Dermis blood vessel endothelial cell (primary cell): ENCODE measurements around the gene TCF4. TPM values are rescaled to one million over a fixed set of nuclear protein-coding genes. Genes with fewer than 3 reads are reported as not detected.

Experiments used
- DNase-seq: peaks from one replicate; pipeline ENCODE4 v3.0.0; 2010
- total RNA-seq: library from RNA; depleted of rRNA; stranded (reverse); fragments of >200 nt; gene quantifications from 2 replicates; pipeline ENCODE4 v1.2.3, GENCODE V29; 2014

Gene TCF4
- total RNA-seq, 1 donor from 2014 or later: 759 TPM

DNA sequence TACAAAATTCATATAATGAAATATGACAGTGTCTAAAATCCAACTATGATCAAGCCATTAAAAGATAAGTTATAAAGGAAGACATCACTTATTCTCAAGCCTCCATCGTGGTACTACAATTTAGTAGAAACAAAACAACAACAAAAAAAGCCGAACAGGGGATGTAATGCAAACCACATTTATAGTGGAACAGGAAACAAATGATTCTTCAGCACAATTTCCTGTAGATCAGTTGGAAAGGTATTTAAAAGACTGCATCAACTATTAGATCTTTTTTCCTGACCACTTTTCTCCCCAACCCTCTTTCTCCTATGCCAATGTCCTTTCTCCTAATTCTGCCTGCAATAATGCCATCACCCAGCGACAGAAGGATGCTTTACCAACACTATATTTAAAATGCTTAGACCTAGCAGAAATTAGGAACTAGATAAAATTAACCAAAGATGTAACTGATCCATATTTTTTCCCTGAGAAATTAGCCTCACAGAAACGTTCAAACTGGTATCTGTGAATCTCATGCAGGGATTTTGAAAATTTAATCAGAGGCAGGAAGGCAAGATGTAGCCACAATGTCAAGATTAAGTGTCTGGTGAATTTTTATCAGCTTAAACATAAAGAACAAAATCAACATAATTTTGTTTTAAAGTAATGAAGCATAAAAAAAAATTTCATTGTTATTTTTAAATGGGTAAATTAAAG is 271.4 kb downstream of the TCF4 start:
- no peak for DNase-seq

DNA sequence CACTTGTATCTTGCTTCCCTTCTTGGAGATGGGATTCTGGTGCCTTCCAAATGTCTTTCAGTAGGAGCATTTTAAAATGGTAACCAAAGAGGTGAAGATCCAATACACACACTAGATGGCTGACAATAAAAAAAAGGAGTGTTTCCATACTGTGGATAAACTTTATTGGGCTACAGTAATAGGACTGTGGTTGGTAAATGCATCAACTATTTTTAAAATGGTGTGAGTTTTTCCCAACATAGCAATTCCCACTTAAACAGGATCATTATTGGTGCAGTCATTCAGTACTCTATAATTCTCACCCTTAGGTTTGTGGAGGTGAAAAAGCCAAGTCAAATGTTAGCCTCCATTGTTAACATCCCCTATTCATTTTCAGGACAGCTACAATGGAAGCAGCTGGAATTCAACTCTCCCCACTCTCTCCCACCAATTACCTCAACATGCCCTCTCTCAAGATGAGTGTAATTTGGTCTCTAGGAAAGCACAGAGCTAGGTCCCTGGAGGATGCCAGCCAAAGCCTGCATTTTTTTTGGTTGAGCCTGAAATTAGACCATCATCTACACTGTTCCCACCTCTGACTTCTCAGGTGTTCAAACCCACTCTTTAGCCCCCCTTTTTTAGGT is 273.3 kb downstream of the TCF4 start:
- DNase-seq: no peak

DNA sequence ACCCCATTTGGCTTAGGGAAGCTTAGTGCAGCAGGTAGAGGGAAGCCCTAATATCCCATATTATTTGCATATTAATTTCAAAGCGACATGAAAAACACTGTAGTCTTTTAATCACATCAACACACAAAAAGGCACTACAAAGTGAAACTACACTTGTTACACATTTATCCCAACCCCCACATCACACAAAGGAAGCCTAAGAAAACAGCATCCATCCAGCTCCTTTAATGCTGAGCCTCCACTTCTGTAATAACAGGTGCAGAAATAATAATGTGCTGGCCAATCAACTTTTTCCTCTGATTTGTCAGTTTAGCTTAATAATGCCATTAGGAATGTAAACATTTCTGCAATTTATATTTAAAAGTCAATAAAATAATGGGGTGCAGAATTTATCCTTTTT is 274.0 kb downstream of the TCF4 start:
- DNase-seq: no peak

DNA sequence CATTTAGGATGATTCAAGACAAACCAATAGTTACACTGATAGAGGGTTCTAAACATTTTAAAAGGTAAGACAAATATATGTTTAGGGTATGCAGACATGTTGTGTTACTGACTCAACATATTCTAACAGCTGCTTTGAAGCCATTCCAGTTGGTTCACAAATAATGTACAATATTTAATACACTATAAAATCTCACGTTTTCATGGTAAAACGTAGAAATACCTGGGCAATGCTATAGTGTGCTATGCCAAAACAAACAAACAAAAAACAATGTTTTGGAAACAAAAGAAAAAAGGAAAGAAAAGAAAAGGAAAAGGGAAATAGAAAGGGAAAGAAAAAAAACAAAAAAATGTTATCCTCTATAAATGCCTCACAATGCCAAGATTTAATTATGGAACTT is 277.1 kb downstream of the TCF4 start:
- DNase-seq: no peak

DNA sequence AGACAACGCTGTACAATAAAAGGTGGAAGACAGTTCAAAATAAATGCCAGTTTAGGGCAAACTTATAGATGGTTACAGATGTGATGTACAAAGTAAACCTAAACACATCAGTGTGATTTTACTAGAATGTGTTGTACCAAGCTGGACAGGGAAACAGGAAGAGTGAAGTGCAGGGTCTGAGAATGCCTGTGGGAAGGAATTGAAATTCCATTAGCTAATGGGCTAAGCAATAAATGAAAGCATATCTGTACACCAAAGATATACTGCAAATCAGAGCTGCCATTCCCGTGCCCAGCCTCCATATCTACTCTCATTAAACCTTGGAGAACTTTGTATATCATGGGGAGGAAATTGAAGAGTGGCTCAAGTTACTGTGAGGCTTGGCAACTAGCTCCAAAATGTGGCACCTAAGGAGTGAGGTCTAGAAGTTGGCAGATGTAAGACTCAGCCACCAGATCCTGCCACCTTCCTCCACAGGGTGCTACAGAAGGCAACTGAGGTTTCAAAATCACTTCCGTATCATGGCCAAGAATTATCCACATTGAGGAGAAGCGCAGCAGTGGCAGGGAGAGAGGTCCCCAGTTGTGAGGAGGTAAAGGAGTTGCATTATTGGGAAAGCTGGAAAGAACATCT is 277.8 kb downstream of the TCF4 start:
- no peak for DNase-seq

DNA sequence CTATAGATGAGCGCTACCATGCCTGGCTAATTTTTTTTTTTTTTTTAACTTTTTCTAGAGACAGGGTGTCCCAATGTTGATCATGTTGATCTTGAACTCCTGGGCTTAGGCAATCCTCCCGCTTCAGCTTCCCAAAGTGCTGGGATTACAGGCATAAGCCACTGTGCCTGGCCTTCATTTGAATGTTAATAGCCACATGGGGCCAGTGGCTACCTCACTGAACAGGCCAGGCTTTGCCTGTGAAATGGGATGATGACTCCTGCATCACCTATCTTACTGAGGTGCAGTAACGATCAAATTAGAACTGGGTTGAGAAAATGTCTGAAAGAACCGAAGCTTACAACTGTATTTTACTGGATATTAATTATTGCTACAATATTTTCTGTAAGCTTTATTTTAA is 278.7 kb downstream of the TCF4 start:
- DNase-seq: no peak

DNA sequence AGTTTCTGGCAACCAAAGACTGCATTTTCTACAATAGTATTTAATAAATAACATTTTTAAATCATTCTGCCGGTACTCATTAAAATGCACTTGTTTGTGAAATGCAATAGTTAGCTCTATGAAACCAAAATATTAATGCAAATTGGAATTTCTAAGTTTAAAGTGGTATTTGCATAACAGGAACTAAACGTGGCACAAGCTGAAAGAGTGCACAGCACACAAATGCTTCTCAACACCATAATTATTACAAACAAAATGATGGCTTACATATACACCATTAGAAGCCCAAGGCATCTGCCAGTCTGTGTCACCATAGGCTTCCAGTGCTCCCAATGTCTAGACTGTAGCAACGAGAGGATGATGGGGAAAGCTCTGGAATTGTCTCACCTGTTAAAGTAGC is 280.5 kb downstream of the TCF4 start:
- no peak for DNase-seq

DNA sequence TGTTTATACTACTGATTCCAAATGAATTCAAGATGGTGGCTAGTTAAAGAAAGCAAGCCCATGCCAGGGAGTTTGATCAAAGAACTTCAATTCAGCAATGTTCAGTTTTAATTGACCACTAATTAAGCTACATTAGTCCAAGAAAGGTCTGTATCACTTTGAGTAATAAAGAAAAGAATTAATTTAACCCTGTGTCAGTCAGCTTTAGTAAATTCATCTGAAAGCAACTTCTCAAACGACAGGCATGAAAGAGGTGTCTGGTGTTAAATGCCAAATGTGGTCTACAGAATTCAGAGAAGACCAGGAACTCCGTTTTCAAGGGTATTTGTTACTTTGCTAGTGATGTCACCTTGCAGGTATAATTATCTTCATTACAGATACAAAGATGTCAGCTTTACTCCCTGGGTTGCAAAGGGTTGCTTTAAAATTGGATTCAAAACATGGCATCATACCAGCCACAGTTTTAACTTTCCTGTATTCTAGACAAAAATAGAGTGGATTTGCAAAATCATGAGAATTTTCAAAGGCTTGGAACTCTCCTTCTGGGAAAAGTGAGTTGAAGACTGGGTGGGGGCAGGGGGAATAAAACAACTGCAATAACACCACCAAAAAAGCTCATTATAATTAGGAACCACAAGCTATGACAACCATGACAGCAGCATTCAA is 281.5 kb downstream of the TCF4 start:
- DNase-seq: no peak

DNA sequence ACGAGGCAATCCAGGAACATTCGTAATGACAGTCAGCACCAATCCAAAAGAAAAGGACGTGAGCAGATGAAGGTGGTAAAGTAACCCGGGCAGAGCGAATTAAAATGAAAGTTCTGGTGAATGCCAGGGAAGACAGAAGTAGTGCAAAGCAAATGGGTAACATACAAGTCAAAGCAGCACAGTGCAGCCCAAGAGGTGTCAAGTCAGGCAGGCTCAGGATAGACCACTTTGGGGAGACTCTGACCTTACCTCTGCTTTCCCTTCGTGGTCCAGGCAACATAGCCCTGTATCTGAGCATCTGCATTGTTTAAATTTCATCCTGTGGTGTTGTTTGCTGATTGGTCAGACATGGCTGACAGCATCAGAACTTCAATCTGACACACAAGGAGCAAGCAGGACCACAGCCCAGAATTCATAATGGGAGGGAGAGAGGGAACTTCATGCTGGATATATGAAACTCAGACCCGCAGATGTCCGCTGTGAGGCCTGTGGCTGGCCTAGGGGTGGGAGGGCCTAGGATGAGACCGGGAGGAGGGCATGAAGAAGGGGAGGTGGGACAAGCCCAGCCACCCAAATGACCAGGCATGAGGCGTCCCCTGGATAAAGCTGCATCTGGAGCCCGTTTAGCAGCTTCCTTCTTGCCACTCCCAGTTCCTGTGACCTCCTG is 285.7 kb downstream of the TCF4 start:
- no peak for DNase-seq

DNA sequence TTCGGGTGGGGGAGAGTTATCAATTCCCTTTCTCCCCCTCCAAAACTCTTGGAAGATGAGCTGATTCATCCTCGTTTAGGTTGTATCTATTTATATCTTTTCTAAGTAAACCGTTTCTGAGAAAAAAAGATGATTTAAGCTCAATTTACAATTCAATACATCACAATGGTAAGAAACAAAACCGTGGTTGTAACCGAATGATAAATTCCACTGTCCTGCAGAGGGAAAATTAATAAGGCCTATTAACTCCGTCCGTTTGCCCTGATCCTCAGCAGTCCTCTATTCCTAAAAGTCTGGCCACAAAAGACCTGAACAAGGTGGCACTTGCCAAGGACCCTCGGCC is 286.2 kb downstream of the TCF4 start:
- DNase-seq: no peak

DNA sequence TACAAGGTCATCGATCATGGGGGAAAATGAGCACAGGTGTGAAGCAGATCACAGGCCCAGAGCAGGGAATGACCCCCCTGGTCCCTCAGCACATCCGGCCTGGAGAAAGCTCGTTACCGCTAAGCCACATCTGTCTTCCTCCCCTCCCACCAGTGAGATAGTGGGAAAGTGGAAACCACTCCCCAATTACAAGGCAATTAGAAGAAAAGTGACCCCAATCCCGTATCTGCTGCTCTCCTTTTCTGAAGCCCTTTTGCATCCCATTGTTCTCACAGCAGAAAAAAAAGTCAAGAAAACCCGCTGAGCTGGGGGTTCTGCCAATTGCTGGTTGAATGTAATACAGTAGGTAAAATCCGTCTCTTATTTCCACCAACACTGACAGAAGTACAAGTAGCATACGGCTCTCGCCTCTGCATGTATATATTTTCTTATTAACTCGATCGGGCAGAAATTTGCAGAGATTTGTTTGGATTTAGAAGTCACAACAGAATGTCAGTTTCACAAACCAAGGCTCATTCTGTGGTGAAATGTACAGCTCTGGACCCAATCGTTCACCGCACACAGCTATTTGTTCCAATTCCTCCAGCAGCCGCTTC is 287.0 kb downstream of the TCF4 start:
- DNase-seq: no peak

DNA sequence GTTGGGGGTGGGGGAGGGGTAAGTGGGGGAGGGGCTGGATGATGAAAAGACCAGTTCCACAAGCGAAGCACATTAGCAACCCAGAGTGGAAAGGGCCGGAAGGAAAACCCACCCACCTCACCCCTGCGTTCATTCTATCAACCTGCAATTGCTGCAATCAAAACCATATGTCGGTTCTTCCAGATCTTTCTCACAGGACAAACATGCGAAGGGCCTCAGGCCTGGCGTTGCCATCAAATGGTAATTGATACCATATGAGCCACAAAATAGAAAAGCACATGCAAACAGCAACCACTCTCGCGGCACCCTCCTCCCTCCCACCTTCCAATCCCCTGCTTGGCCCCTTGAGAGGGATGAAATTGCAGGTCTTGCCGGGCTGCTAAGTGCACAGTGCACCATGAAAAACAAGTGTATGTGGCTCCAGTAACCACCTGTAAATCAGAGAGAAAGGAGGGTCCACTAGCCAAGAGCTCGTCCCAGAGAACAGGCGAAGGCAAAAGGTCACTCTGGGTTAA is 287.5 kb downstream of the TCF4 start:
- DNase-seq: no peak

DNA sequence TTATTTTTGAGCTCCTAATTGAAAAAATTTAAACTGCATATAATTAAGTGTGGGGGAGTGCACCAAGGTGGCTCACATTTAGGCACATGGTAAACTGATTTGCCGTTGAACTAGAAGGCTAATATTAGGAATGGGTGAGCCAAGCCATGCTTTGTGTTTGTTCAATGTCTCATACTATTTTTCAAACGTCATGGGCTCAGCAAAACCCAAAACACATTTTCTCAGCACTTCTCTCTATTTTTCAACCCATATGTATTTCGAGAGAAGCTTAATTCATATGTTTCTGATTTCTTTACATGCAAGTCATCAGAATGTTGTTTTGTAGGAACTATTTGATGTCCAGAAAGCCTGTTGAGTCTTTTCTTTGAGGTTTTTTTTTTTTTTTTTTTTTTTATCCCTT is 291.2 kb downstream of the TCF4 start:
- no peak for DNase-seq

DNA sequence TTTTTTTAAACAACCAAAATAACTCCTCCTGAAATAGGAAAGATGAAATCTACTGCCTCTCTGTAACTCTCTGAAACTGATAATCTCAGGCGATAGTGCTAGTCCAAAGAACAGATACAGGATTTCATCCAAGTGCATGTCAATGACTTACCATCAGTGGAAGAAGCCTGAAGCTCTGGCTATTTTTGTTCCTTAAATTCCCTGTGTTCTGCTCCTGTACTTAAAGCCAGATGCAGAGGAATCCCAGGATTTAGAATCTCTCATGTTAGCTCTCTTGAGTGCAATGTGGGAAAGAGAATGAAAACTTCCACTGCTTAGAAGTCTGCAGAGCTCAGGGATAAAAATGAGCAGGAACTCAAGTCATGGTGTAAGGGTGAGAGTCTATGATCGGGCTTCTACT is 291.9 kb downstream of the TCF4 start:
- DNase-seq: no peak

DNA sequence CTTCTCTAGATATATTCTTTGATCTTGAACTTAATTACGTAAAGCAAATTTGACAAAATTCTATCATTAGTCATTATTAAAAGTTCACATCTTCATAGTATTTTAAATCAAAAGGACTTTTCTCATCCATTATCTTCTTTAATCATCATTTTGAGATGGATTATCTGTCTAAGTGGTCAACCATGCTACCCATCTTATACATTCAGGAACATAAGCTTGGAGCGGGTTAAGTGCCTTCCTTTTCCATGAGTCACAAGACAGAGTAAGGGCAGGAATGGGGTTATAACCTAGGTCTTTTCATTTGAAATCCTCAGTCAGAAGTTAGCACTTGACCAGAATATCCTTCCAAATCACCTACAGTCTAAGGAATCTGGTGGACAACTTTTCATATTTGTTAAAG is 297.1 kb downstream of the TCF4 start:
- DNase-seq: no peak

DNA sequence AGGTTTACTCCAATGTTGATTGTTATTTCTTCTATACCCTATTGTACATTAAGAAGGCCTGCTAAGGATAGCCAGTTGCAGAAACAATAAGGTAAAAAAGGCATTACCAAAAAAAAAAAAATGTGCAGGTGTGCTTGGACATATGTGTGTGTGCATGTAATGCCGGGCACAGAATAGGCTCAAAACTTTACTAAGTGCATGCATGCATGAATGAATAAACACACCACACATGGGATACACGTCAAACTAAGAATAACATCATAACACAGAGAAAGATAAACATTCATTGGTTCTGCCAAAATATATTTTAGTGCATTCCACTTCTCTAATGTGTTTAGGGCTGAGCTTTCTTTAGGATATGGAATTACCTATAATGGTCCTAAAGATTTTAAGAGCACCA is 298.2 kb downstream of the TCF4 start:
- no peak for DNase-seq

DNA sequence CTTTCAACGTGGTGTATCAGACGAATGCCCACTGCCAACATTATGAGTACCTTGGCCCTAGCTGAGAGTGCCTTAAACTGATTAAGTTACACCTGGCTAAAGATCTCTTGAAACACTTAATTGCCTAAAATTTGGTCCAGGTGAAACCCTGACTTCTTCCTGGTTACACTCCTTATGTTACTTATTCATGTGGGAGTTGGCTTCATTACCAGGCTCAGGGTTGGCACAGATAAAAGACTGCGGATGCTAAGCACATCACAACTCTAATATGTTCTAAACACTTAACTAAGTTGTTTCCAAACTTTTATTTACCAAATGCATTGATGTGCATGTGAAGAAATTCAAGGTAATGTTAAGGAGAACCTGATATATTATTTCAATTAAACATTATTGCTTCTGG is 298.9 kb downstream of the TCF4 start:
- DNase-seq: no peak

DNA sequence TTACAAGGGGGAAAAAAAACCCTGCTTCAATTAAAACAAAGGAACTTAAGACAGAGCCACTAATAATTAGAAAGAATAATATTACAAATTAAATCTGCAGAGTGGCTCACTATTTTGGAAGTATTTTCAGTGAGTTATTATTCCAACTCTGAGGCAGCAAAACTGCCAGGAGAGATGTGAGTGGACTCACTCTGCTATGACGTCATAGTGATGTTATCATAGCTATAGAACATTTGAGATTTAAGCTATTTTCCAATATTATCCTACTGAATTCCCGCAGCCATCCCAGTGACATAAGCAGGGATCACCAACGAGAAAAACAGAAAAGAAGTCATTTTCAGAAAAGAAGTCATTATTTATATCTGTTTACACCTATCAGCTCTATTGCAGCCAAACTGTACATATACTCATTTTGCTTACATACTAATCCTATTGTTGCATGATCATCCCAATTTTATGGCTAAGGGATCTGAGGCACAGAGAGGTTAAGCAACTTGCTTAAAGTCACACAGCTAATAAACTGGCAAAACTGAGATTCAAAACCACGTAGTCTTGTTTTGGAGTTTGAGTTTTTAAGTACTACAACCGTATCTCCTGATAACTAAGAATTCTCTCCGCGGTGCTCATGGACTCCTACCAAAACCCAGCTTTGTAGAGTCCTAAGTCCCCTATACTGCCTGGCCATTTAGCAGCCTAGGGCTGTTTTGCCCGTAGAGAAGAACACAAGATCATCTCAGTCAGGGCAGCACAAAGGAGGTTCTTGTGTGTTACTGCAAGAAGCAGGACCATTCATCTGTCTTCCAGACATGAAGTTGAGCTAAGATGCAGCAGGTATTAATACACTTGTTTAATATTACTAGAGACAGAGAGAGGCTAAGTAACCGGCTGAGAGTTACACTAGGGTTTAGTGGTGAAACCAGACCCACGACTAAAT is 299.8 kb downstream of the TCF4 start:
- no peak for DNase-seq

DNA sequence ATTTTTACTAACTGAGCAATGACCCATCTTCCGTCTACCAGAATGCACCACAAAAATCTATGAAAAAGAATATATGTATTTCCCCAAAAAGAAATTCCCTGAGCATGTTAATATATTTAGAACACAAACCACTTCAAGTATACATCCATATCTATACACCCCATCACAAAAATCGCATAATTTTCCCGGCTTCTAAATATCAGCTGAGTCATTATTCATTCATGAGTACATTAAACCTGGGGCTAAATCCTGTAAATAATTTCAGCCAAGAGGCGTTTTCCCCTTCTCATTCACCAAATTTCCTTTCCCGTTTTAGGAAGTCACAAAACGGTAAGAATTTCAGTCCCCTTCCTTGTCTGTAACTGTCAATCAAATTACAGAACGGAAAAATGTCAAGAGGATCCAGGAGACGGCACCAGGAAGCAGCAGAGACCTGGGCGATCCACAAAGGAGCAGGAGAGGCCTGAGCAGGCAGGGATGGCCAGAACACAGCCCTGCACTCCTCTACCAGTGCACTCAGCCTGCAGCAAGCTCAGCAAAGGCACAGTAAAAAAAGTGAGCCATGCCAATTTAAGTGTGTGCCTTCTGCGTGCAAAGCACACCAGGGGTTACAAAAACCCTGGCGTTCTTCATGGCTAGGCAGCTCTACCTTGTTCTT is 300.7 kb downstream of the TCF4 start:
- DNase-seq: peak; percentile 30

DNA sequence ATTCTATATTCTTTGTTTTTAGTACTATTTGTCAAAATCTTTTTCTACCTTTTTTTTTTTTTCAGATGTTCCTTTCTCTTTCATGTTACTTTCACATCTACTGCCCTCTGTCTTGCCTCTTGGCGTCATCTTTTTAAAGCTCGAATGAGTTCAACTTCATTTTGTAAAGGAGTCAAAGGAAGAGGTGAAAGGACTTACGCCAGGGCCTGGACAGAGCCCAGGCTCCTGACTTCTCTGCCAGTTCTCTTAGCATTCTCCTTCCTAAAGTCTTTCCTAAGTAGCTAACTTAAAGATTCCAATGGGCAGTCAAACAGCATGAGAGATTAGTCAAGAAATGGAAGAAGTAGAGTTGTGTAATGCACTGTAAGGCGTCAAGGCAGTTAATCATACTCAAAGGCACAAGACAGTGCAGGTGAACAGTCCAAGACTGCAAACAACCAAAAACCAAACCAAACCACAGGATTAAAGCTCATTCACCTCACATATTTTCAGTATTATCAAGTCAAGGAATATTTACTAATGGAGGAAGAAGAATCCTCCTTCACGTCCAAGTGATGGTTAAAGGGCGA is 301.7 kb downstream of the TCF4 start:
- no peak for DNase-seq

DNA sequence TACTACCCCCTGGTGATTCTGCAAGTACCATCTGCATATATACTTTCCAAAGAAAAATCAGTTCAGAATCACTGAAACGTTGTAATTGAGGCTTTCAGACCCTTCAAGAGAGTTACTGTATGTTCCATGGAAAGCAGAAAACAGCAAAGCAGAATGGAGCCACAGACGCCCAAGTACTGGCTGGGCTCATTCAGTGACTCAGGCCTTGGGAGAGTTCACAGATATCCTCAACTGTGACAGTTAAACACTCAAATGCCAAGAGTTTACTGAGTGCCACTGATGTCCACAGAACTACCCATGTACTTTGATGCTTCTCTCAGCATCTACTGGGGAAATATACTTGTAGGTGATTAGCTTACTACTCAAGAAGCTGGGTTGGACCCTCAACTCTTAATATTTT is 303.4 kb downstream of the TCF4 start:
- no peak for DNase-seq
